ENCODE data around the gene SELPLG. TPM values are rescaled to one million over a fixed set of nuclear protein-coding genes. Genes with fewer than 3 reads are reported as not detected.
"Not testable (repeated sequence)": the region's sequence is repeated elsewhere in the genome, so short reads cannot be mapped to it uniquely, and the experiment has no call there.

SELPLG gene
- total and polyA plus RNA-seq, 2 experiments from 2014 or later = 0.37 to 1.5 TPM

- H3K36me3 ChIP-seq (replicated peaks; ENCODE audit: insufficient read depth, low read depth) = no peaks in the 10 kb centered on the region
- no peaks in the 10 kb centered on the region for H4K20me1 ChIP-seq (ENCODE audit: insufficient read depth, poor library complexity, severe bottlenecking)
- no peaks in the 10 kb centered on the region for H3K79me2 ChIP-seq
- H3K4me3 ChIP-seq = no peak overlapping the region
- no peak for DNase-seq (ENCODE audit: low spot score)
- no peaks in the 10 kb centered on the region for H3K27me3 ChIP-seq
- H2AFZ ChIP-seq = no peak overlapping the region
- H3K9me3 ChIP-seq (ENCODE audit: low read depth) = no peaks in the 10 kb centered on the region
- no peaks in the 10 kb centered on the region for H3K9me2 ChIP-seq (replicated peaks; ENCODE audit: insufficient read depth)
- 90% methylated on average over 6 of the region's 6 CpGs for WGBS (ENCODE audit: low lambda C conversion rate, missing lambda C conversion rate)
- no peak overlapping the region for H3K4me2 ChIP-seq
- no peak overlapping the region for H3K27ac ChIP-seq
- peaks cover 16% of the 10 kb centered on the region for H3K4me1 ChIP-seq (ENCODE audit: insufficient read depth)
- TF ChIP-seq EZH2 (IDR thresholded peaks at IDR 0.05; ENCODE audit: borderline replicate concordance) = no peak
These were observed 2.5 kb upstream of the SELPLG start for GRCh38 chr12:108635997-108636808.

DNA sequence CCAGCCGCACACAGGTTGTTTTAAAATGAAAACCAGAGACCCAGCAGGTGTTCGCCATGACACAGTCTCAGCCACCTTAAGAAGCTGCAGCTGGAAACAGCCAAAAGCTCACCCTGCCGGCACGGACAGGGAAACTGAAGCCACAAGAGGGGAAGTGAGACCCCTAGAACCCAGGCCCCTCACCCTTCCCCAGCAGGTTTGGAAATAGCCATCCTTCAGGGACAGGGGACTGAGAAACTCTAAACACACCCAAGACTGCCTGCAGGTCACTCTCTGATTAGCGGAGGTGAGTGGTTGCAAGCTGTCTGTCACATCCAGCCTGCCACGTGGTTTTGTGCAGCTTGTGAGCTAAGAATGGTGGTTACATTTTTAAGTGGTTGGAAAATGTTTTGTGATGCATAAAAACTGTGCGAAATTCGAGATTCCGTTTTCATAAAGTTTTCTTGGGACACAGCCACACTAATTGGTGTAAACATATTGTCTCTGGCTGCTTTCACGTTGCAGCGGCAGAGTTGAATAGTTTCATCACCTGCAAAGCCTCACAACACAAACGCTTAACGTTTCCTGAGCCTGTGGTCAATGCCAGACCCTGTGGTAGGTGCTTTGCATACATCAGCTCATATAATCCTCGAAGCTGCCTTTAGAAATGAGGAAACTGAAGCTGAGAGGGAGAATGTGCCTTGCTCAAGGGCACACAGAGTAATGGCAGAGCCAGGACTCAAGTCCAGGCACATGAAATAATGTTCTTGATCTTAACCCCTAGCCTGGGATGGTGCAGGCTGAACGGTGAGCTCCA, 1.7 kb upstream of the SELPLG start:
- H3K36me3 ChIP-seq (replicated peaks; ENCODE audit: insufficient read depth, low read depth) = no peaks in the 10 kb centered on the region
- 46% methylated on average over 15 of the region's 15 CpGs for WGBS (ENCODE audit: low lambda C conversion rate, missing lambda C conversion rate)
- no peaks in the 10 kb centered on the region for H3K27me3 ChIP-seq
- H3K4me3 ChIP-seq = no peak overlapping the region
- H3K4me2 ChIP-seq = no peak overlapping the region
- TF ChIP-seq EZH2 (IDR thresholded peaks at IDR 0.05; ENCODE audit: borderline replicate concordance) (no peak), CTCF (IDR thresholded peaks at IDR 0.05; ENCODE audit: poor library complexity) (no peak), EZH2phosphoT487 (IDR thresholded peaks at IDR 0.05; ENCODE audit: low read depth, severe bottlenecking, unreplicated experiment) (no peak)
- DNase-seq (ENCODE audit: low spot score) = no peak
- H3K79me2 ChIP-seq = no peaks in the 10 kb centered on the region
- no peak overlapping the region for H3K27ac ChIP-seq
- H4K20me1 ChIP-seq (ENCODE audit: insufficient read depth, poor library complexity, severe bottlenecking) = no peaks in the 10 kb centered on the region
- no peaks in the 10 kb centered on the region for H3K9me2 ChIP-seq (replicated peaks; ENCODE audit: insufficient read depth)
- H3K4me1 ChIP-seq (ENCODE audit: insufficient read depth) = peaks cover 17% of the 10 kb centered on the region
- H3K9me3 ChIP-seq (ENCODE audit: low read depth) = no peaks in the 10 kb centered on the region
- no peak overlapping the region for H2AFZ ChIP-seq

DNA sequence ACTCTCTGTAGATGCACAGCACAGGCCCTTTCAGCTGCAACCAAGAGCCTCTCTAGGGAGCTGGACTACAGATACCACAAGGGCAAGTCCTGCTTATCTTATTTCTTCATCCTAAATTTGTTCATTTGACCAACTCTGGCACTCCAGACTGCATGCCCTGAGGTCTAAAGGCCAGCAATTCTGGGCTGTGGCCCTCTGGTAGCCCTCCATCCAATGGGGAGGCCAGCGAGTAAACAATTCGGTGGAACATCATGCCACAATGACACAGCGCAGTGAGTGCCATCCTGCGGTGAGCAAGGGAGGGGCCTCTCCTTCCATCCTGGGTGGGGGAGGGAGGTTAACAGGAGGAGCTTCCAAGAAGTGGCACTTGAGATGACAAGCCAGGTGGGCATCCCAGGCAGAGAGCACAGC, 652 bp upstream of the SELPLG start:
- H3K27me3 ChIP-seq = no peaks in the 10 kb centered on the region
- no peaks in the 10 kb centered on the region for H4K20me1 ChIP-seq (ENCODE audit: insufficient read depth, poor library complexity, severe bottlenecking)
- H2AFZ ChIP-seq = no peak overlapping the region
- no peak for TF ChIP-seq EZH2phosphoT487 (IDR thresholded peaks at IDR 0.05; ENCODE audit: low read depth, severe bottlenecking, unreplicated experiment)
- TF ChIP-seq EZH2 (IDR thresholded peaks at IDR 0.05; ENCODE audit: borderline replicate concordance) = no peak
- TF ChIP-seq CTCF (IDR thresholded peaks at IDR 0.05; ENCODE audit: poor library complexity) = no peak
- H3K9me2 ChIP-seq (replicated peaks; ENCODE audit: insufficient read depth) = no peaks in the 10 kb centered on the region
- no peaks in the 10 kb centered on the region for H3K9me3 ChIP-seq (ENCODE audit: low read depth)
- no peak overlapping the region for H3K27ac ChIP-seq
- H3K79me2 ChIP-seq = no peaks in the 10 kb centered on the region
- WGBS (ENCODE audit: low lambda C conversion rate, missing lambda C conversion rate) = 86% methylated on average over 4 of the region's 4 CpGs
- no peak overlapping the region for H3K4me3 ChIP-seq
- DNase-seq (ENCODE audit: low spot score) = no peak
- H3K4me1 ChIP-seq (ENCODE audit: insufficient read depth) = peaks cover 25% of the 10 kb centered on the region
- no peak overlapping the region for H3K4me2 ChIP-seq
- H3K36me3 ChIP-seq (replicated peaks; ENCODE audit: insufficient read depth, low read depth) = no peaks in the 10 kb centered on the region

DNA sequence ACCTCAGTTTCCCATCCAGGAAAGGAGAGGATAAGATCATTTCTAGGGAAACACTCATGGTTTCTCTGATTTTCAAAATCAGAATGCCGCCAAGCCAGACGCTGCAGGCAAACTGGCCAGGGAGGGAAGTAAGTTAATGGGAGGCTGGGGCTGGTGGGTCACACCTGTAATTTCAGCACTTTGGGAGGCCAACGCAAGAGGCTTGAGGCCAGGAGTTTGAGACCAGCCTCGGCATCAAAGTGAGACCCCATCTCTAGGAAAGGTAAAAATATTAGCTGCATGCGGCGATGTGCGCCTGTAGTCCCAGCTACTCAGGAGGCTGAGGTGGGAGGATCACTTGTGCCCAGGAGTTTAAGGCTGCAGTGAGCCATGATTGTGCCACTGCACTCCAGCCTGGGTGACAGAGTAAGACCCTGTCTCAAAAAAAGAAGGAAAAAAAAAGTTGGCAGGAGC, 587 bp downstream of the SELPLG start:
- Histone ChIP-seq H3K9me2 (replicated peaks; ENCODE audit: insufficient read depth) (no peaks in the 10 kb centered on the region), H3K27ac (no peak overlapping the region), H3K36me3 (replicated peaks; ENCODE audit: insufficient read depth, low read depth) (no peaks in the 10 kb centered on the region), H2AFZ (no peak overlapping the region), H3K4me1 (ENCODE audit: insufficient read depth) (peaks cover 30% of the 10 kb centered on the region), H4K20me1 (ENCODE audit: insufficient read depth, poor library complexity, severe bottlenecking) (no peaks in the 10 kb centered on the region), H3K9me3 (ENCODE audit: low read depth) (no peaks in the 10 kb centered on the region), H3K79me2 (no peaks in the 10 kb centered on the region), H3K4me3 (no peak overlapping the region), H3K4me2 (no peak overlapping the region), H3K27me3 (no peaks in the 10 kb centered on the region)
- no peak for DNase-seq (ENCODE audit: low spot score)
- no peak for TF ChIP-seq EZH2phosphoT487 (IDR thresholded peaks at IDR 0.05; ENCODE audit: low read depth, severe bottlenecking, unreplicated experiment)
- no peak for TF ChIP-seq CTCF (IDR thresholded peaks at IDR 0.05; ENCODE audit: poor library complexity)
- TF ChIP-seq EZH2 (IDR thresholded peaks at IDR 0.05; ENCODE audit: borderline replicate concordance) = no peak
- WGBS (ENCODE audit: low lambda C conversion rate, missing lambda C conversion rate) = 97% methylated on average over 7 of the region's 7 CpGs

DNA sequence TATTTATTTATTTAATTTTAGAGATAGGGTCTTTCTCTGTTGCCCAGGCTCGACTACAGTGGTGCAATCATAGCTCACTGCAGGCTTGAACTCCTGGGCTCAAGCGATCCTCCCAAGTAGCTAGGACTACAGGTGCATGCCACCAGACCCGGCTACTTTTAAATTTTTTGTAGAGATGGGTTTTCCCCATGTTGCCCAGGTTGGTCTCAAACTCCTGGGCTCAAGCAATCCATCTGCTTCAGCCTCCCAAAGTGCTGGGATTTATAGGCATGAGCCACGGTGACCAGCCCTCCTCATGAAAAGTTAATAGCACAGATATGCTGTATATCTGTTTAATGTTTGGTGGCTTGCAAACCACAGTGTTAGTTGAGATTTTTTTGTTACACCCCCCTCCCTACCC, 2.4 kb downstream of the SELPLG start:
- H3K4me2 ChIP-seq; H4K20me1 ChIP-seq (ENCODE audit: insufficient read depth, poor library complexity, severe bottlenecking); H3K9me3 ChIP-seq (ENCODE audit: low read depth); H3K79me2 ChIP-seq; H3K27me3 ChIP-seq; H3K36me3 ChIP-seq (replicated peaks; ENCODE audit: insufficient read depth, low read depth); DNase-seq (ENCODE audit: low spot score); H3K9me2 ChIP-seq (replicated peaks; ENCODE audit: insufficient read depth); H3K27ac ChIP-seq; H2AFZ ChIP-seq; H3K4me3 ChIP-seq: not testable (repeated sequence)
- WGBS (ENCODE audit: low lambda C conversion rate, missing lambda C conversion rate) = 77% methylated on average over 4 of the region's 4 CpGs
- H3K4me1 ChIP-seq (ENCODE audit: insufficient read depth) = peaks cover 25% of the 10 kb centered on the region

Measured in hepatocyte (in vitro differentiated cells).